ENCODE data around the gene GAGE12H. TPM values are rescaled to one million over a fixed set of nuclear protein-coding genes. Genes with fewer than 3 reads are reported as not detected.
"Not testable (repeated sequence)": the region's sequence is repeated elsewhere in the genome, so short reads cannot be mapped to it uniquely, and the experiment has no call there.

Gene GAGE12H
- not detected for polyA plus RNA-seq (ENCODE audit: insufficient read length in 4 of 4)

GRCh38 chrX:49579649-49580048 lies at the start of gene GAGE12H:
Gene GAGE12H (plus strand): TSS chrX:49579949. CDS start chrX:49581104, 1,155 bp downstream.
- not testable (repeated sequence) for DNase-seq (ENCODE audit: low read depth in 4 of 4, low spot score in 3 of 4)

- DNase-seq (ENCODE audit: low read depth in 4 of 4, low spot score in 3 of 4) = not testable (repeated sequence)
Measured at GRCh38 chrX:49531877-49532276, 47.9 kb upstream of the GAGE12H start, which contains the start of gene GAGE12C. Gene GAGE12C (plus strand): TSS chrX:49532177. CDS start chrX:49533332, 1,155 bp downstream.

GRCh38 chrX:49541433-49541832 lies 38.3 kb upstream of the GAGE12H start, which contains the start of gene GAGE12D:
Gene GAGE12D (plus strand): TSS chrX:49541733. CDS start chrX:49542888, 1,155 bp downstream.
- not testable (repeated sequence) for DNase-seq (ENCODE audit: low read depth in 4 of 4, low spot score in 3 of 4)

GRCh38 chrX:49550989-49551388 lies 28.8 kb upstream of the GAGE12H start, which contains the start of gene GAGE12E:
Gene GAGE12E (plus strand): TSS chrX:49551289. CDS start chrX:49552444, 1,155 bp downstream.
- not testable (repeated sequence) for DNase-seq (ENCODE audit: low read depth in 4 of 4, low spot score in 3 of 4)

- not testable (repeated sequence) for DNase-seq (ENCODE audit: low read depth in 4 of 4, low spot score in 3 of 4)
Measured at GRCh38 chrX:49560542-49560941, 19.2 kb upstream of the GAGE12H start, which contains the start of gene GAGE12F. Gene GAGE12F (plus strand): TSS chrX:49560842. CDS start chrX:49561997, 1,155 bp downstream.

GRCh38 chrX:49568728-49569127 lies 11.0 kb upstream of the GAGE12H start:
- DNase-seq (ENCODE audit: low read depth in 4 of 4, low spot score in 3 of 4) = not testable (repeated sequence)

- DNase-seq (ENCODE audit: low read depth in 4 of 4, low spot score in 3 of 4) = not testable (repeated sequence)
Measured at GRCh38 chrX:49569152-49569551, 10.6 kb upstream of the GAGE12H start.

- not testable (repeated sequence) for DNase-seq (ENCODE audit: low read depth in 4 of 4, low spot score in 3 of 4)
Measured at GRCh38 chrX:49570100-49570499, 9.6 kb upstream of the GAGE12H start, which contains the start of gene GAGE12G. Gene GAGE12G (plus strand): TSS chrX:49570400. CDS start chrX:49571555, 1,155 bp downstream.

GRCh38 chrX:49589196-49589595 lies 9.4 kb downstream of the GAGE12H start, which contains the start of gene GAGE2A:
Gene GAGE2A (plus strand): TSS chrX:49589496. CDS start chrX:49590651, 1,155 bp downstream.
- not testable (repeated sequence) for DNase-seq (ENCODE audit: low read depth in 4 of 4, low spot score in 3 of 4)

- DNase-seq (ENCODE audit: low read depth in 4 of 4, low spot score in 3 of 4) = not testable (repeated sequence)
Measured at GRCh38 chrX:49589769-49590478, 10.2 kb downstream of the GAGE12H start.

- DNase-seq (ENCODE audit: low read depth in 4 of 4, low spot score in 3 of 4) = not testable (repeated sequence)
Measured at GRCh38 chrX:49590488-49590887, 10.7 kb downstream of the GAGE12H start.

GRCh38 chrX:49598720-49599119 lies 19.0 kb downstream of the GAGE12H start, which contains the start of gene GAGE1:
Gene GAGE1 (plus strand): TSS chrX:49599020. CDS start chrX:49600175, 1,155 bp downstream.
- DNase-seq (ENCODE audit: low read depth in 4 of 4, low spot score in 3 of 4) = not testable (repeated sequence)

GRCh38 chrX:49610718-49611310 lies 31.1 kb downstream of the GAGE12H start:
- DNase-seq (ENCODE audit: low read depth in 4 of 4, low spot score in 3 of 4) = no peak

- no peak for DNase-seq (ENCODE audit: low read depth in 4 of 4, low spot score in 3 of 4)
Measured at GRCh38 chrX:49618574-49618973, 38.8 kb downstream of the GAGE12H start.

GRCh38 chrX:49627086-49627777 lies 47.5 kb downstream of the GAGE12H start:
- peak in 1 of 4 donors; percentile 18 for DNase-seq (ENCODE audit: low read depth in 4 of 4, low spot score in 3 of 4)

Other genes starting within 250 kb of the GAGE12H start
- gene GAGE13, start 248.4 kb upstream of the GAGE12H start, polyA plus RNA-seq (ENCODE audit: insufficient read length in 4 of 4) = under 1 TPM in 1 of 4 donors, not detected in 3; 0.99 TPM
- not detected for gene GAGE12C, start 47.8 kb upstream of the GAGE12H start, polyA plus RNA-seq (ENCODE audit: insufficient read length in 4 of 4)
- not detected for gene GAGE12D, start 38.2 kb upstream of the GAGE12H start, polyA plus RNA-seq (ENCODE audit: insufficient read length in 4 of 4)
- not detected for gene GAGE12E, start 28.7 kb upstream of the GAGE12H start, polyA plus RNA-seq (ENCODE audit: insufficient read length in 4 of 4)
- not detected for gene GAGE12F, start 19.1 kb upstream of the GAGE12H start, polyA plus RNA-seq (ENCODE audit: insufficient read length in 4 of 4)
- gene GAGE12G, start 9.5 kb upstream of the GAGE12H start, polyA plus RNA-seq (ENCODE audit: insufficient read length in 4 of 4) = not detected
- gene GAGE2A, start 9.5 kb downstream of the GAGE12H start, polyA plus RNA-seq (ENCODE audit: insufficient read length in 4 of 4) = not detected
- gene GAGE1, start 19.1 kb downstream of the GAGE12H start, polyA plus RNA-seq (ENCODE audit: insufficient read length in 4 of 4) = not detected
- gene PAGE1, start 116.0 kb downstream of the GAGE12H start, polyA plus RNA-seq (ENCODE audit: insufficient read length in 4 of 4) = not detected
- 1 to 10 TPM in 2 of 4 donors, under 1 TPM in 2; 0.43 to 1.5 (median 0.88) TPM for gene PAGE4, start 249.4 kb downstream of the GAGE12H start, polyA plus RNA-seq (ENCODE audit: insufficient read length in 4 of 4)

Data from left renal pelvis (tissue), 4 donors.